ENCODE measurements around the gene UPK1A. TPM values are rescaled to one million over a fixed set of nuclear protein-coding genes. Genes with fewer than 3 reads are reported as not detected.

The UPK1A gene
- total and polyA plus RNA-seq, 9 of the 15 experiments (the other 6 are each of a cell fraction or from before 2014, with no cell fraction given): 0.06 to 0.13 TPM; not detected in 7

- TF ChIP-seq ZSCAN32 (CRISPR knock-in tag; IDR thresholded peaks at IDR 0.05) (no peak), LARP7 (IDR thresholded peaks at IDR 0.05) (no peak), NRF1 (conservative IDR thresholded peaks at IDR 0.05 in 1 of 2, IDR thresholded peaks at IDR 0.05 in 1 of 2) (peak; percentile 64 to 66; a peak in 2 of 4 replicates), CBFB (CRISPR knock-in tag; IDR thresholded peaks at IDR 0.05) (no peak), ZNF12 (CRISPR knock-in tag; IDR thresholded peaks at IDR 0.05) (no peak; the same call in 1 of the 2 replicates), ZNF224 (CRISPR knock-in tag; IDR thresholded peaks at IDR 0.05) (no peak), ZNF589 (CRISPR knock-in tag; IDR thresholded peaks at IDR 0.05; ENCODE audit: low read depth) (peak; percentile 69; the same call in 1 of the 2 replicates), GTF2B (IDR thresholded peaks at IDR 0.05; ENCODE audit: extremely low read depth, insufficient read length) (no peak), HNRNPLL (IDR thresholded peaks at IDR 0.05; ENCODE audit: low read depth, low read length, poor library complexity, severe bottlenecking) (no peak), MTA3 (IDR thresholded peaks at IDR 0.05; ENCODE audit: borderline replicate concordance) (peak; percentile 6; the same call in 1 of the 2 replicates), ZNF668 (CRISPR knock-in tag; IDR thresholded peaks at IDR 0.05) (no peak), POLR3G (IDR thresholded peaks at IDR 0.05; ENCODE audit: extremely low read depth, insufficient read length, insufficient replicate concordance) (no peak), ZNF133 (CRISPR knock-in tag; IDR thresholded peaks at IDR 0.05) (no peak), ZNF395 (CRISPR knock-in tag; IDR thresholded peaks at IDR 0.05) (peak; percentile 72; the same call in 1 of the 2 replicates), BMI1 (IDR thresholded peaks at IDR 0.05; ENCODE audit: low read length) (no peak), DNMT1 (IDR thresholded peaks at IDR 0.05) (no peak), CUX1 (CRISPR knock-in tag; IDR thresholded peaks at IDR 0.05) (no peak), KDM1A (IDR thresholded peaks at IDR 0.05) (no peak), ZNF79 (CRISPR knock-in tag; IDR thresholded peaks at IDR 0.05; ENCODE audit: low read depth) (no peak), HBP1 (CRISPR knock-in tag; IDR thresholded peaks at IDR 0.05) (no peak), ZNF212 (CRISPR knock-in tag; IDR thresholded peaks at IDR 0.05) (no peak)
Observed at GRCh38 chr19:35717665-35718344, 51.5 kb downstream of the UPK1A start, which contains the start of gene KMT2B (continued).

Data from K562 (cell line).